Activated B cell treated with CpG ODN at 0.5 μM for 24 hours (primary cell): ENCODE measurements around the gene GPRC6A. TPM values are rescaled to one million over a fixed set of nuclear protein-coding genes. Genes with fewer than 3 reads are reported as not detected.

ENCODE experiments used
- ATAC-seq: fragments of 200-7000 bp; cut with Tn5 transposase; one replicate; pipeline ENCODE4 v1.10.0; 2021; ENCODE audit warnings: low read depth, mild to moderate bottlenecking, moderate library complexity
- CTCF ChIA-PET: fragments of 350-600 bp; sonication (Branson Sonifier 250); formaldehyde crosslinking; loops from one replicate; lab custom pipeline; 2021; ENCODE audit warnings: antibody characterized with exemption; lab: Charles Lee
- POLR2A ChIA-PET: fragments of 350-600 bp; sonication (Branson Sonifier 250); formaldehyde crosslinking; loops from one replicate; lab custom pipeline; 2021; ENCODE audit warnings: antibody characterized with exemption; lab: Charles Lee
- DNase-seq: peaks from one replicate; pipeline ENCODE4 v3.0.0; 2022
- H3K27ac Mint-ChIP-seq: one replicate; pipeline ENCODE4 v1.8.0; 2020; ENCODE audit warnings: mixed read lengths
- H3K27me3 Mint-ChIP-seq: one replicate; pipeline ENCODE4 v1.8.0; 2021; ENCODE audit warnings: mixed read lengths
- H3K36me3 Mint-ChIP-seq: one replicate; pipeline ENCODE4 v1.8.0; 2021; ENCODE audit warnings: low read depth, mixed read lengths
- H3K4me1 Mint-ChIP-seq: one replicate; pipeline ENCODE4 v1.8.0; 2021; ENCODE audit warnings: mixed read lengths
- H3K4me3 Mint-ChIP-seq: one replicate; pipeline ENCODE4 v1.8.0; 2020; ENCODE audit warnings: mild to moderate bottlenecking, mixed read lengths
- H3K9me3 Mint-ChIP-seq: one replicate; pipeline ENCODE4 v1.8.0; 2020; ENCODE audit warnings: mixed read lengths
- CTCF ChIP-seq: fragments of 200-600 bp; IDR thresholded peaks from one replicate; pipeline ENCODE4 v1.8.0; 2022; ENCODE audit warnings: antibody characterized with exemption, mild to moderate bottlenecking
- intact Hi-C: fragments of 100-400 bp; cut with micrococcal nuclease; formaldehyde crosslinking; loops from one replicate; pipeline ENCODE4 v1.15.1; 2024
- total RNA-seq: library from RNA; stranded (reverse); gene quantifications from 2 replicates; pipeline ENCODE4 v1.2.3, GENCODE V29; 2022

GPRC6A gene
- total RNA-seq, 1 donor from 2014 or later: not detected

- no peak for ATAC-seq
- no peak for TF ChIP-seq CTCF
- CTCF ChIA-PET: no interaction called here
- POLR2A ChIA-PET: no interaction called here
- no peaks in the 10 kb centered on the region for H3K36me3 Mint-ChIP-seq
- H3K27ac Mint-ChIP-seq: no peak overlapping the region
- intact Hi-C loops: no loop called here
- H3K4me1 Mint-ChIP-seq: no peaks in the 10 kb centered on the region
- H3K27me3 Mint-ChIP-seq: peaks cover 2% of the 10 kb centered on the region
- no peaks in the 10 kb centered on the region for H3K9me3 Mint-ChIP-seq
- H3K4me3 Mint-ChIP-seq: no peak overlapping the region
- DNase-seq: no peak
Measured at GRCh38 chr6:116866281-116866871, 37.5 kb upstream of the GPRC6A start.

DNA sequence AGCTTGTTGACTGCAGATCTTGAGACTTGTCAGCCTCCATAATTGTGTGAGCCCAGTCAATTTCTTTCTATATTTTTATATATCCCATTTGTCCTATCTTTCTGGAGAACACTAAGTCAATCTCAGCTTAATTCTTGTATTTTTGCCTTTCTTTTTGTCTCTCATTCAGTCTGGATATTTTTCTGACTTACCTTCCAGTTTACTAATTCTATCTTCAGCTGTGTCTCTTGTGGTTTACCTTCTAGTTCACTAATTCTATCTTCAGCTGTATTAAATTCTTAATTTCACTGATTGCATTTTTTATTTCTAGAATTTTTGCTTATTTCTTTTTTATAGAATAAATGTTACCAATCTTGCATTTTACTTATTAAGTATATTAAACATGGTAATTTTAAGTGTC lies 30.4 kb upstream of the GPRC6A start:
- intact Hi-C loops: no loop called here
- Mint-ChIP-seq H3K27me3 (no peaks in the 10 kb centered on the region), H3K27ac (no peak overlapping the region), H3K4me1 (no peaks in the 10 kb centered on the region), H3K9me3 (peaks cover 21% of the 10 kb centered on the region), H3K4me3 (no peak overlapping the region), H3K36me3 (no peaks in the 10 kb centered on the region)
- no peak for DNase-seq
- TF ChIP-seq CTCF: no peak
- CTCF ChIA-PET: no interaction called here
- ATAC-seq: no peak
- POLR2A ChIA-PET: no interaction called here

GRCh38 chr6:116858060-116858459 lies 29.2 kb upstream of the GPRC6A start:
- H3K27me3 Mint-ChIP-seq: peaks cover 6% of the 10 kb centered on the region
- no peak for DNase-seq
- peaks cover 30% of the 10 kb centered on the region for H3K9me3 Mint-ChIP-seq
- H3K4me1 Mint-ChIP-seq: no peaks in the 10 kb centered on the region
- H3K36me3 Mint-ChIP-seq: no peaks in the 10 kb centered on the region
- CTCF ChIA-PET: no interaction called here
- intact Hi-C loops: no loop called here
- TF ChIP-seq CTCF: no peak
- POLR2A ChIA-PET: no interaction called here
- no peak overlapping the region for H3K4me3 Mint-ChIP-seq
- H3K27ac Mint-ChIP-seq: no peak overlapping the region
- no peak for ATAC-seq

GRCh38 chr6:116847227-116847626 lies 18.3 kb upstream of the GPRC6A start:
- no peak overlapping the region for H3K4me3 Mint-ChIP-seq
- H3K9me3 Mint-ChIP-seq: peaks cover 4% of the 10 kb centered on the region
- TF ChIP-seq CTCF: no peak
- H3K27me3 Mint-ChIP-seq: peaks cover 3% of the 10 kb centered on the region
- CTCF ChIA-PET: no interaction called here
- intact Hi-C loops: loop anchor here (1.0 to 2.0 kb wide), 2 partner anchors 68 to 310 kb away; no protein-coding TSS in a partner anchor
- no peak overlapping the region for H3K27ac Mint-ChIP-seq
- DNase-seq (no peak), ATAC-seq (no peak)
- no peaks in the 10 kb centered on the region for H3K4me1 Mint-ChIP-seq
- POLR2A ChIA-PET: no interaction called here
- no peaks in the 10 kb centered on the region for H3K36me3 Mint-ChIP-seq

GRCh38 chr6:116842459-116842858 lies 13.6 kb upstream of the GPRC6A start:
- ATAC-seq: no peak
- DNase-seq: no peak
- Mint-ChIP-seq H3K27me3 (no peaks in the 10 kb centered on the region), H3K36me3 (no peaks in the 10 kb centered on the region), H3K9me3 (no peaks in the 10 kb centered on the region), H3K27ac (no peak overlapping the region), H3K4me3 (no peak overlapping the region), H3K4me1 (no peaks in the 10 kb centered on the region)
- ChIA-PET CTCF (no interaction called here), POLR2A (no interaction called here)
- intact Hi-C loops: no loop called here
- TF ChIP-seq CTCF: no peak
